ENCODE results near the gene SFTPB. TPM values are rescaled to one million over a fixed set of nuclear protein-coding genes. Genes with fewer than 3 reads are reported as not detected.

Gene SFTPB
- total and polyA plus RNA-seq, 4 donors = not detected

- no peak for DNase-seq (ENCODE audit: low spot score)
- Histone ChIP-seq H3K4me3 (ENCODE audit: low read depth in 1 of 3, low read length in 3 of 3) (no peak overlapping the region), H3K4me1 (ENCODE audit: control insufficient read depth in 4 of 4, insufficient read depth in 4 of 4, low read length in 3 of 4) (no peaks in the 10 kb centered on the region), H3K27me3 (ENCODE audit: control insufficient read depth in 4 of 4, insufficient read depth in 4 of 4, low read length in 3 of 4) (no peaks in the 10 kb centered on the region), H3K36me3 (ENCODE audit: control insufficient read depth in 4 of 4, insufficient read depth in 3 of 4, low read depth in 1 of 4, low read length in 3 of 4) (peaks cover 14 to 63% (median 55%) of the 10 kb centered on the region in 4 donors), H3K27ac (ENCODE audit: low read depth in 1 of 2, low read length in 2 of 2) (no peak overlapping the region), H3K9ac (ENCODE audit: low read depth in 1 of 2, low read length in 2 of 2) (no peak overlapping the region), H3K9me3 (ENCODE audit: control insufficient read depth in 4 of 4, low read length in 3 of 4) (no peaks in the 10 kb centered on the region)
- 92% methylated on average over 9 of the region's 9 CpGs for WGBS
- TF ChIP-seq YY1 (IDR thresholded peaks at IDR 0.05) = no peak
Observed at GRCh38 chr2:85649201-85650190, 18.5 kb downstream of the SFTPB start.

DNA sequence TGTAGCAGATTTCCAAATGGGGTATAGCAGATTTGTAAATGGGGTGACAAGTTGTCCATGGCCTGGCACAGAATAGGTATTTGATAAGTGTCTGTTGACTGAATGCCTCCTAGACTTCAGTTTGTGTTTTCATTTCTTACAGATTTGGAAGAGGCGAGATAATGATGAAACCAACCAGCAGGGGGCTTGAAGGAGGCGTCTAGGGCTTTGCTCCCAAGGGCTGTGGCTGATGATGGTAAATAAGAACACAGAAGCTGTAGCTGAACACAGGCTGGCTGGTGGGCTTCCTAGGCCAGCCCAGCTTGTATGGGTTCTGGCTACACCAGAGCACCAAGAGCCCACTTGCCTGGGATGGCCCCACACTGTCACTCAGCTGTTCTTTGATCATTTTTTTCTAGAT is 19.4 kb downstream of the SFTPB start:
- Histone ChIP-seq H3K9ac (ENCODE audit: low read depth in 1 of 2, low read length in 2 of 2) (no peak overlapping the region), H3K27ac (ENCODE audit: low read depth in 1 of 2, low read length in 2 of 2) (no peak overlapping the region)

More for the DNA sequence above, 19.4 kb downstream of the SFTPB start:
- H3K4me1 ChIP-seq (ENCODE audit: control insufficient read depth in 4 of 4, insufficient read depth in 4 of 4, low read length in 3 of 4) = no peaks in the 10 kb centered on the region
- peaks cover 16 to 69% (median 57%) of the 10 kb centered on the region in 4 donors for H3K36me3 ChIP-seq (ENCODE audit: control insufficient read depth in 4 of 4, insufficient read depth in 3 of 4, low read depth in 1 of 4, low read length in 3 of 4)
- H3K4me3 ChIP-seq (ENCODE audit: low read depth in 1 of 3, low read length in 3 of 3) = no peak overlapping the region
- H3K27me3 ChIP-seq (ENCODE audit: control insufficient read depth in 4 of 4, insufficient read depth in 4 of 4, low read length in 3 of 4) = no peaks in the 10 kb centered on the region
- 80% methylated on average over 2 of the region's 2 CpGs for WGBS
- no peaks in the 10 kb centered on the region for H3K9me3 ChIP-seq (ENCODE audit: control insufficient read depth in 4 of 4, low read length in 3 of 4)
- no peak for DNase-seq (ENCODE audit: low spot score)
- TF ChIP-seq, protein P1, sequence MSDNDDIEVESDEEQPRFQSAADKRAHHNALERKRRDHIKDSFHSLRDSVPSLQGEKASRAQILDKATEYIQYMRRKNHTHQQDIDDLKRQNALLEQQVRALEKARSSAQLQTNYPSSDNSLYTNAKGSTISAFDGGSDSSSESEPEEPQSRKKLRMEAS (IDR thresholded peaks at IDR 0.05) = no peak
- TF ChIP-seq TAF1 (conservative IDR thresholded peaks at IDR 0.05) (no peak), RXRA (IDR thresholded peaks at IDR 0.05) (no peak), CTCF (IDR thresholded peaks at IDR 0.05; ENCODE audit: low read depth, low read length, missing input control) (peak; percentile 19), GABPA (IDR thresholded peaks at IDR 0.05 in 1 of 2, conservative IDR thresholded peaks at IDR 0.05 in 1 of 2) (no peak), HNF4G (IDR thresholded peaks at IDR 0.05) (no peak), NR2F2 (IDR thresholded peaks at IDR 0.05) (no peak), FOXA1 (IDR thresholded peaks at IDR 0.05) (no peak), SP1 (IDR thresholded peaks at IDR 0.05) (no peak), RAD21 (IDR thresholded peaks at IDR 0.05) (peak; percentile 18 to 61), JUND (IDR thresholded peaks at IDR 0.05) (no peak)
- TF ChIP-seq, protein P2, sequence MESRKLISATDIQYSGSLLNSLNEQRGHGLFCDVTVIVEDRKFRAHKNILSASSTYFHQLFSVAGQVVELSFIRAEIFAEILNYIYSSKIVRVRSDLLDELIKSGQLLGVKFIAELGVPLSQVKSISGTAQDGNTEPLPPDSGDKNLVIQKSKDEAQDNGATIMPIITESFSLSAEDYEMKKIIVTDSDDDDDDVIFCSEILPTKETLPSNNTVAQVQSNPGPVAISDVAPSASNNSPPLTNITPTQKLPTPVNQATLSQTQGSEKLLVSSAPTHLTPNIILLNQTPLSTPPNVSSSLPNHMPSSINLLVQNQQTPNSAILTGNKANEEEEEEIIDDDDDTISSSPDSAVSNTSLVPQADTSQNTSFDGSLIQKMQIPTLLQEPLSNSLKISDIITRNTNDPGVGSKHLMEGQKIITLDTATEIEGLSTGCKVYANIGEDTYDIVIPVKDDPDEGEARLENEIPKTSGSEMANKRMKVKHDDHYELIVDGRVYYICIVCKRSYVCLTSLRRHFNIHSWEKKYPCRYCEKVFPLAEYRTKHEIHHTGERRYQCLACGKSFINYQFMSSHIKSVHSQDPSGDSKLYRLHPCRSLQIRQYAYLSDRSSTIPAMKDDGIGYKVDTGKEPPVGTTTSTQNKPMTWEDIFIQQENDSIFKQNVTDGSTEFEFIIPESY (IDR thresholded peaks at IDR 0.05) = no peak
- TF ChIP-seq, protein P3, sequence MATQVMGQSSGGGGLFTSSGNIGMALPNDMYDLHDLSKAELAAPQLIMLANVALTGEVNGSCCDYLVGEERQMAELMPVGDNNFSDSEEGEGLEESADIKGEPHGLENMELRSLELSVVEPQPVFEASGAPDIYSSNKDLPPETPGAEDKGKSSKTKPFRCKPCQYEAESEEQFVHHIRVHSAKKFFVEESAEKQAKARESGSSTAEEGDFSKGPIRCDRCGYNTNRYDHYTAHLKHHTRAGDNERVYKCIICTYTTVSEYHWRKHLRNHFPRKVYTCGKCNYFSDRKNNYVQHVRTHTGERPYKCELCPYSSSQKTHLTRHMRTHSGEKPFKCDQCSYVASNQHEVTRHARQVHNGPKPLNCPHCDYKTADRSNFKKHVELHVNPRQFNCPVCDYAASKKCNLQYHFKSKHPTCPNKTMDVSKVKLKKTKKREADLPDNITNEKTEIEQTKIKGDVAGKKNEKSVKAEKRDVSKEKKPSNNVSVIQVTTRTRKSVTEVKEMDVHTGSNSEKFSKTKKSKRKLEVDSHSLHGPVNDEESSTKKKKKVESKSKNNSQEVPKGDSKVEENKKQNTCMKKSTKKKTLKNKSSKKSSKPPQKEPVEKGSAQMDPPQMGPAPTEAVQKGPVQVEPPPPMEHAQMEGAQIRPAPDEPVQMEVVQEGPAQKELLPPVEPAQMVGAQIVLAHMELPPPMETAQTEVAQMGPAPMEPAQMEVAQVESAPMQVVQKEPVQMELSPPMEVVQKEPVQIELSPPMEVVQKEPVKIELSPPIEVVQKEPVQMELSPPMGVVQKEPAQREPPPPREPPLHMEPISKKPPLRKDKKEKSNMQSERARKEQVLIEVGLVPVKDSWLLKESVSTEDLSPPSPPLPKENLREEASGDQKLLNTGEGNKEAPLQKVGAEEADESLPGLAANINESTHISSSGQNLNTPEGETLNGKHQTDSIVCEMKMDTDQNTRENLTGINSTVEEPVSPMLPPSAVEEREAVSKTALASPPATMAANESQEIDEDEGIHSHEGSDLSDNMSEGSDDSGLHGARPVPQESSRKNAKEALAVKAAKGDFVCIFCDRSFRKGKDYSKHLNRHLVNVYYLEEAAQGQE (IDR thresholded peaks at IDR 0.05) = no peak

All from liver (tissue), 9 donors.